Spleen (tissue), 11 donors: ENCODE results near the gene ARID5A. TPM values are rescaled to one million over a fixed set of nuclear protein-coding genes. Genes with fewer than 3 reads are reported as not detected.

ENCODE experiments used
- DNase-seq: peaks from one replicate; pipeline ENCODE4 v3.0.0-alpha.2; 2020
- H3K27ac ChIP-seq, 8 donors: fragments of 200-600 bp; sonication (generic) in 7 of 8; 1 replicate in 4 of 8; 2 replicates in 4 of 8; pipeline versions ENCODE4 v1.5.0 to v1.8.0; 2016 to 2021; ENCODE audit warnings: inconsistent platforms in 4 of 8, mild to moderate bottlenecking in 4 of 8, moderate library complexity in 1 of 8
- H3K27me3 ChIP-seq, 7 donors: fragments of 200-600 bp; sonication (generic) in 6 of 7; replicated peaks in 1 of 7; 1 replicate in 4 of 7; 2 replicates in 3 of 7; pipeline versions ENCODE4 v1.5.0 to v1.8.0; 2016 to 2021; ENCODE audit warnings: inconsistent platforms in 3 of 7, mild to moderate bottlenecking in 1 of 7
- H3K36me3 ChIP-seq, 6 donors: fragments of 200-600 bp; sonication (generic) in 5 of 6; 1 replicate in 4 of 6; 2 replicates in 2 of 6; pipeline versions ENCODE4 v1.5.0 to v1.8.0; 2016 to 2021; ENCODE audit warnings: inconsistent platforms in 2 of 6
- H3K4me1 ChIP-seq, 6 donors: fragments of 200-600 bp; sonication (generic) in 5 of 6; 1 replicate in 3 of 6; 2 replicates in 3 of 6; pipeline versions ENCODE4 v1.5.0 to v1.8.0; 2016 to 2021; ENCODE audit warnings: inconsistent platforms in 3 of 6
- H3K4me3 ChIP-seq, 8 donors: fragments of 200-600 bp; sonication (generic) in 7 of 8; 1 replicate in 4 of 8; 2 replicates in 4 of 8; pipeline versions ENCODE4 v1.5.0 to v1.8.0; 2016 to 2021; ENCODE audit warnings: inconsistent platforms in 4 of 8, mild to moderate bottlenecking in 4 of 8, moderate library complexity in 2 of 8
- H3K9me3 ChIP-seq, 8 donors: fragments of 200-600 bp; sonication (generic) in 7 of 8; 1 replicate in 4 of 8; 2 replicates in 4 of 8; pipeline versions ENCODE4 v1.5.0 to v1.8.0; 2016 to 2021; ENCODE audit warnings: inconsistent platforms in 4 of 8
- POLR2A ChIP-seq, 3 donors: fragments of 450-650 bp; IDR thresholded peaks; one replicate each; pipeline ENCODE4 v1.5.1; 2017; ENCODE audit warnings: antibody characterized with exemption in 3 of 3, mild to moderate bottlenecking in 1 of 3
- POLR2AphosphoS5 ChIP-seq, 3 donors: sonication (generic); formaldehyde crosslinking; IDR thresholded peaks; one replicate each; pipeline ENCODE4 v1.5.1; 2017; ENCODE audit warnings: antibody characterized with exemption in 3 of 3
- WGBS, 5 donors: extraction: QIAGEN DNeasy Blood & Tissue Kit in 3 of 5; methylation state at CpG; one replicate each; pipeline versions ENCODE4 v1.1.5 to v1.1.7; 2013 to 2018; 5-methylcytosine and 5-hydroxymethylcytosine counted together
- intact Hi-C: fragments of 100-400 bp; cut with DNase I; formaldehyde crosslinking; loops from one replicate; pipeline ENCODE4 v1.15.0; 2023; ENCODE audit warnings: low total_unique reads
- polyA plus RNA-seq, 3 donors: library from polyadenylated mRNA; stranded (reverse); fragments of 200-250 nt; gene quantifications; one replicate each; pipeline ENCODE4 v1.2.1, GENCODE V29; 2013
- total RNA-seq, 7 donors: library from RNA; depleted of rRNA in 3 of 7; stranded (reverse); fragments of >200 nt in 3 of 7; fragmentation: NEBNext Ultra II Directional in 4 of 7; extraction: Animal tissue kit (Norgen Biotek cat#: 25700) in 4 of 7; gene quantifications; one replicate each; pipeline versions ENCODE4 v1.1.0 to v1.2.1, GENCODE V29; 2016 to 2021
- TF ChIP-seq, protein P1 (sequence below), 11 experiments: fragments of 200-600 bp in 7 of 11; fragments of 450-650 bp in 4 of 11; sonication (generic) in 4 of 11; IDR thresholded peaks in 8 of 11; conservative IDR thresholded peaks in 3 of 11; 1 replicate in 7 of 11; 2 replicates in 4 of 11; pipeline versions ENCODE4 v1.4.0 to v1.8.0; 2016 to 2021; ENCODE audit warnings: antibody characterized with exemption in 11 of 11, inconsistent platforms in 4 of 11, mild to moderate bottlenecking in 1 of 11
- donor health status: healthy with polysubstance abuse.
- donor health status: DM: no; HTN: no; CAD: no; lungs with moderate emphysema.
- donor health status: DM: no; HTN: no; CAD: no.
- donor health status: Bipolar disorder and iron deficiency.
- donor health status: healthy.
- donor health status: DM: no; HTN: no; CAD: no.
- donor health status: DM: yes; HTN: yes; CAD: no.

ARID5A gene
- total and polyA plus RNA-seq, 10 donors: 30.8 to 121 (median 48.9) TPM

DNA sequence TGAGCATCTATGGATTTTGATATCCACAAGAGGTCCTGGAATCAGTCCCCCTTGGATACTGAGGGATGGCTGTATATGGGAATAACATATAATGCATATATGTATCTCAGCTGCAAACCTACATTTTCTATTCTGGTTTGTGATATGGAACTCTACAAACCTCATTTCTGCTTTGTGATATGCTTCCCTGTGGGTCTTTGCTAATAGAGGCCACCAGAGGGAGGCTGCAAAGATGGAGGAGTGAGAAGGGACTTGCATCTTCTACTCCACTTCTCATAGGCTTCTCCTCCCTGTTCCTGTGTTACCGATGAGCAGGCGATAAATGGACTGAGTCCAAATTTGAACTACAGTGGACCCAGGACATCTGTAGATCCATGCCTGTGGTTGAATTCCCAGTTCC is 37.8 kb downstream of the ARID5A start:
- no peaks in the 10 kb centered on the region for H3K27me3 ChIP-seq
- TF ChIP-seq POLR2A (IDR thresholded peaks at IDR 0.05) (no peak), POLR2AphosphoS5 (IDR thresholded peaks at IDR 0.05) (no peak)
- TF ChIP-seq, protein P1, sequence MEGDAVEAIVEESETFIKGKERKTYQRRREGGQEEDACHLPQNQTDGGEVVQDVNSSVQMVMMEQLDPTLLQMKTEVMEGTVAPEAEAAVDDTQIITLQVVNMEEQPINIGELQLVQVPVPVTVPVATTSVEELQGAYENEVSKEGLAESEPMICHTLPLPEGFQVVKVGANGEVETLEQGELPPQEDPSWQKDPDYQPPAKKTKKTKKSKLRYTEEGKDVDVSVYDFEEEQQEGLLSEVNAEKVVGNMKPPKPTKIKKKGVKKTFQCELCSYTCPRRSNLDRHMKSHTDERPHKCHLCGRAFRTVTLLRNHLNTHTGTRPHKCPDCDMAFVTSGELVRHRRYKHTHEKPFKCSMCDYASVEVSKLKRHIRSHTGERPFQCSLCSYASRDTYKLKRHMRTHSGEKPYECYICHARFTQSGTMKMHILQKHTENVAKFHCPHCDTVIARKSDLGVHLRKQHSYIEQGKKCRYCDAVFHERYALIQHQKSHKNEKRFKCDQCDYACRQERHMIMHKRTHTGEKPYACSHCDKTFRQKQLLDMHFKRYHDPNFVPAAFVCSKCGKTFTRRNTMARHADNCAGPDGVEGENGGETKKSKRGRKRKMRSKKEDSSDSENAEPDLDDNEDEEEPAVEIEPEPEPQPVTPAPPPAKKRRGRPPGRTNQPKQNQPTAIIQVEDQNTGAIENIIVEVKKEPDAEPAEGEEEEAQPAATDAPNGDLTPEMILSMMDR (IDR thresholded peaks at IDR 0.05 in 8 of 11, conservative IDR thresholded peaks at IDR 0.05 in 3 of 11): no peak

GRCh38 chr2:96575785-96576456 is 39.4 kb downstream of the ARID5A start:
- H3K9me3 ChIP-seq: no peaks in the 10 kb centered on the region
- H3K27me3 ChIP-seq: no peaks in the 10 kb centered on the region
- intact Hi-C loops: no loop called here
- DNase-seq: no peak
- TF ChIP-seq, protein P1 (IDR thresholded peaks at IDR 0.05 in 8 of 11, conservative IDR thresholded peaks at IDR 0.05 in 3 of 11): no peak
- TF ChIP-seq POLR2A (IDR thresholded peaks at IDR 0.05): no peak
- no peak for TF ChIP-seq POLR2AphosphoS5 (IDR thresholded peaks at IDR 0.05)
- no peak overlapping the region for H3K27ac ChIP-seq
- H3K4me3 ChIP-seq: no peak overlapping the region
- H3K4me1 ChIP-seq: no peaks in the 10 kb centered on the region
- H3K36me3 ChIP-seq: no peaks in the 10 kb centered on the region
- WGBS, 5 donors: 75 to 100% (median 89%) methylated on average over 1 of the region's 1 CpG

More for the DNA sequence above, 37.8 kb downstream of the ARID5A start:
- Histone ChIP-seq H3K4me1 (no peaks in the 10 kb centered on the region), H3K9me3 (no peaks in the 10 kb centered on the region), H3K4me3 (no peak overlapping the region), H3K36me3 (no peaks in the 10 kb centered on the region), H3K27ac (no peak overlapping the region)
- WGBS, 5 donors: 90 to 98% (median 95%) methylated on average over 2 of the region's 2 CpGs
- no peak for DNase-seq
- intact Hi-C loops: no loop called here

- intact Hi-C loops: no loop called here
- Histone ChIP-seq H3K27me3 (no peaks in the 10 kb centered on the region), H3K4me1 (no peaks in the 10 kb centered on the region), H3K36me3 (no peaks in the 10 kb centered on the region), H3K4me3 (no peak overlapping the region), H3K27ac (no peak overlapping the region), H3K9me3 (no peaks in the 10 kb centered on the region)
- TF ChIP-seq POLR2A (IDR thresholded peaks at IDR 0.05) (no peak), POLR2AphosphoS5 (IDR thresholded peaks at IDR 0.05) (no peak)
- TF ChIP-seq, protein P1 (IDR thresholded peaks at IDR 0.05 in 8 of 11, conservative IDR thresholded peaks at IDR 0.05 in 3 of 11): no peak
- DNase-seq: no peak
- WGBS, 5 donors: 74 to 92% (median 80%) methylated on average over 5 of the region's 5 CpGs
Measured at GRCh38 chr2:96577501-96577900, 40.9 kb downstream of the ARID5A start.

DNA sequence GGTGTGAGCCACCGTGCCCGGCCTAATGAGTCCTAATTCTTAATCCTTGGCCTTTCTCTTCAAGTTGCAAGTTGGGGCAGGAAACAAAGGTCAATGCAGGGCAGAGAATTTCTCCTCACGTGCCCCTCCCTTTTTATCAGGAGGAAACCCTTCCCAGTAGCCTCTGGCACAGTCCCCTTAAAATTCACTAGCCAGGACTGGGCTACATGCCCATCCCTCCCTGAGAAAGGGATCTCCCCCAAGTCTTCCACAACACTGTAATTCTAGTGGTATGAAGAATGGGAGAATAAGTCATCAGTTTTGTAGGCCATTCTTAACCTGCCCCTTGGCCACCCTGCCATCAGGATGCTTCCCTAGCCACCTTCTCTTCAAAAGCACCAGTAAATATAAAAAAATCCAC is 42.2 kb downstream of the ARID5A start:
- Histone ChIP-seq H3K4me1 (no peaks in the 10 kb centered on the region), H3K27ac (no peak overlapping the region), H3K4me3 (no peak overlapping the region), H3K36me3 (peaks cover 0 to 6% (median 0%) of the 10 kb centered on the region in 6 donors), H3K9me3 (no peaks in the 10 kb centered on the region), H3K27me3 (no peaks in the 10 kb centered on the region)
- TF ChIP-seq POLR2AphosphoS5 (IDR thresholded peaks at IDR 0.05) (no peak), POLR2A (IDR thresholded peaks at IDR 0.05) (no peak)
- TF ChIP-seq, protein P1 (IDR thresholded peaks at IDR 0.05 in 8 of 11, conservative IDR thresholded peaks at IDR 0.05 in 3 of 11): no peak
- intact Hi-C loops: no loop called here
- 67 to 92% (median 79%) methylated on average over 3 of the region's 3 CpGs for WGBS, 5 donors
- DNase-seq: no peak
